Forelimb muscle (tissue), 1 donor: ENCODE measurements around the gene DIDO1. TPM values are rescaled to one million over a fixed set of nuclear protein-coding genes. Genes with fewer than 3 reads are reported as not detected.
A peak's percentile ranks its signal among the peaks of the same experiment; 100 is the strongest.

Experiments
- DNase-seq: peaks from one replicate; pipeline ENCODE4 v3.0.0-alpha.2; 2013; ENCODE audit warnings: low read depth
- polyA plus RNA-seq: library from polyadenylated mRNA; unstranded; fragments of 120-200 nt; gene quantifications from one replicate; pipeline ENCODE4 v1.2.1, GENCODE V29; 2013; ENCODE audit not compliant: insufficient read length

Gene DIDO1
- polyA plus RNA-seq, 1 donor = 33.3 TPM

DNA sequence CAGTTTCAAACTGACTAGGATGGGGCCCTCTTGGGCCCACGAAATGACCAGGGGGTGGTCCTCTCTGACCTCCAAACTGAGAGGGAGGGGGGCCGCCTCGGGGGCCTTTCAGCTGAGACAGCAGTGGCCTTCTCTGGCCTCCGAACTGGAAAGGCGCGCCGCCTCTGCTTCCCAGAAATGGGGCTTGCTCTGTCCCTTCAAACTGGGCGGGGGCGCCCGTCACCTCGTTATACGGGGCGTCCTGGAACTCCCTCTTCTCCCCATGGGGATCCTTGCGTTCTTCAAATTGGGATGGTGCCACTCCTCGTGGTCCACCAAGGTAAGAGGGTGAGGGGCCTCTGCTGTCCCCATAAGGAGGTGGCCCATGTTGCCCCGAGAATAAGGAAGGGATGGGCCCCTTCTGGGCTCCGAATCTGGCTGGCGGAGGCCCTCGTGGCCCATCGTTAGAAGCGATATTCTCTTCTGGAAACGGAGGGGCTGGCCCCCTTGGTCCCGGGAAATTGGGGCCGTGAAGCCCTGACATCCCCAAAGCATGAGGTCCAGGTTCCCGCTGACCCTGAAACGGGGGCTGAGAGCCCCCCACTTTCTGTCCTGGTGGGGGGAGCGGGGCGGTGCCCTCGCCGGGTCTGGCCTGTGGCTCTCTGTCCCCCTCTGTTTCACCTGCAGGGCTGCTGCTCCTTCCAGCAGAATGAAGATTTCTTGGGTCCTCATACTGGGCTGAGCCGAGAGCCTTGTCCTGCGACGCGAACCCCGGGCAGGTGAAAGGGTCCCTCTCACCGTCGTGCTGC lies 46.0 kb downstream of the DIDO1 start:
- no peak for DNase-seq

DNA sequence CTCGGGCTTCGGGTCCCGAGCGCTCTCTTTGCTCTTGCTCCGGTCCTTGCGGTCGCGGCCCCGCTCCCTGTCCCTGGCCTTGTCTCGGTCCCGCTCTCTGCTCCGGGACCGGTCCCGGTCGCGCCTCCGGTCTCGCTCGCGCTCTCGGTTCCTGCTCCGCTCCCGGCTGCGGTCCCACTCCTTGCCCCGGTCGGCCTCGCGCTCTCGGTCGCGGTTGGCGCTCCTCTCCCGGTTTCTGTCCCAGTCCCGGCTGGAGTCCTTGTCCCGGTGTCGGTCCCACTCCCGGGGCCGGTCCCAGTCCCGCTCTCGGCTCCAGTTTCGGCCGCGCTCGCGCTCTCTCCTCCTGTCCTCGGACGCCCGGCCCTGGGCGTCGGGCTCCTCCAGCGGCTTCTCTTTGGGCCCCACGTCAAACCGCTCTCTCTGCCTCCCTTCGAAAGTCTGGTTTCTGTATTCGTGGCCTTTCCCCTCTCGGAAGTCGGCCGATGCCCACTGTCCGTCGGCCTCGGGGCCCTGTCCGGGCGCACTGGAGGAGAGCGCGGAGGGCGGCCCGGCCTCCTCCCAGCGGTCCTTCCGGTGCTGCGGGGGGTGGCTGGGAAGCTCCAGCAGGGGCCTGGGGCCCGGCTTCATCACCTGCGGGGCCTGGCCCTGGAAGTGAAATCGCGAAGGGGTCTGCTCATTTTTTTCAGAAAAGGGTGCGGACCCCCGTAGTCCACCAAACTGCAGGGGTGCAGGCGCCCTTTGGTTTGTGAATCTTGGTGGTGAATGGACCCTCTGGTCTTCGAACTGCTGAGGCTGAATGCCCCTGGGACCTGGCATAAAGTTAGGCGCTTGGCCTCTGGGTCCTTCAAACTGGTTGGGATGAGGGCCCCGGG lies 46.8 kb downstream of the DIDO1 start:
- DNase-seq = no peak

DNA sequence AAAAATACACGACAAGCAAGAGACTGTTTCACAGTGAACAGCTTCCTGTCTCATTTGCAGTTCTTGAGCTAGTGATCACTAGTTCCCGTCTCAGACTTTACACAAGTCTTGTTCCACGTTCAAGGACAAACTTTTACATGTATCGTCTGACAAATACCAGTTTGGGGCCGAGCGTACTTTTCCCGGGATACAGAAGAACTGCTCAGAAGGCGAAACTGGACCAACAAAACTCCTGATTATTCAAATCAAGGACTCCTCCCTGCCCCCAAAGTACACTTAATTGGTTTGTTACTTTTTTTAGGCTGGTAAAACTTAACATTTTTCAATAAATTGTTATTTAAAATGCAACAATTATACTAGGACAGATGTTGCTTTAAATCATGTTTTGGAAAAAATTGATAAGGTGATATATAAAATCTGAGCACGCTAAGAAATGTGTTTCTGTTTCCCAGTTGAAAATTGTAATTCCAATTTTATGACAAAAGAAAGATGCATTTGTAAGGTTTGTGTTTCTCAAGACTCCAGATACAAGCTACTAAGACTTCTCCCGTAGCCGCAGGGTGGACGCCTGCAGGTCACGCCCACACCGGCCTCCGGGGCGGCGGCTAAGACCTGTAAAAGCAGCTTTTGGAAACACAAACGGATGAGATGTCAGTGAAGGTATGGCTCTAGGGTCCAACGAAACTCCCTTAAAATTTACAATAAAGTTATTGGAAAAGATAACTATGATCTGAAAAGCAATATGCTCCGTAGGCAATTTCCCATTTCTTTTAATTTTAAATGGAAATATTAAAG lies 47.9 kb downstream of the DIDO1 start:
- DNase-seq = no peak

DNA sequence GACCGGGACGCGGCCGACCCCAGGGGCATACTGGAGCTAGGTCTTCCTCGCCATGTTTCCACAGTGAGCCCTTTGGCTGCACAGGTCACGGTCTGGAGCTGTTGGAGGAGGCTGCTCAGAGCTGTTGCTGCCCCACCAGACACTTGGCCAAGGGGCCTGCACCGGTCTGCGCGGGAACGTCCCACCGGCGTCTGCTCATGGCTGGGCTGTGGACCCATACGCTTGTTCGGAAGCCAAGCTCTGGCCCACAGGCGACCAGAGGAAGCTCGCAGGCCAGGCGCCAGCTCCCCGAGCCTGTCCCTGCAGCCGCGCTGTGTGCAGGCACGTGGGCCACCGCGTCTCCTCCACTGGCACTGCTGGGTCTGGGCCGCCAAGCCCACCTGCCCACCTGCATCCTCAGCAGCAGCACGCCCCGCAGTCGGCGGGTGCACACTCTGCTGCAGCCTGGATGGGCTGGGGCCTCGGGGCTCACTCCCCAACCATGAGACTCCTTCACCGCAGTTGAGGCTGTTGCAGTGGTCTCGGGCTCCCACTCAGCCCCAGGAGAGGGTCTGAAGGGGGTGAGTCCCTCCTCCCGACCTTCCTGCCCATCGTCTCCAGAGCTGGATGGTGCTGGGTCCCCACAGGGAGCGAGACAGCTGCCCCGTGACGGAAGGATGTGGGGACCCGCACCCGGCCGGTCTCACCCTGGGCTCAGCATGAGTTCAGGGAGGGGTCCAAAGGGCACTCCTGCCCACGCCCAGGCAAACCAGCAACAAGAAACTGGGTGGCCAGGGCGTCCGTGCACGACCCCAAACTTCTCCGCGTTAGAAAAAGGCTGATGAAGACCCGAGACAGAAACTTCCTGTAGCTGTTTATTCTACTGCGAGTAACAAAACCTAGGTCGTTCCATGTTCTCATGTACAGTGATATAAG lies 49.1 kb downstream of the DIDO1 start:
- DNase-seq = peak; percentile 41

DNA sequence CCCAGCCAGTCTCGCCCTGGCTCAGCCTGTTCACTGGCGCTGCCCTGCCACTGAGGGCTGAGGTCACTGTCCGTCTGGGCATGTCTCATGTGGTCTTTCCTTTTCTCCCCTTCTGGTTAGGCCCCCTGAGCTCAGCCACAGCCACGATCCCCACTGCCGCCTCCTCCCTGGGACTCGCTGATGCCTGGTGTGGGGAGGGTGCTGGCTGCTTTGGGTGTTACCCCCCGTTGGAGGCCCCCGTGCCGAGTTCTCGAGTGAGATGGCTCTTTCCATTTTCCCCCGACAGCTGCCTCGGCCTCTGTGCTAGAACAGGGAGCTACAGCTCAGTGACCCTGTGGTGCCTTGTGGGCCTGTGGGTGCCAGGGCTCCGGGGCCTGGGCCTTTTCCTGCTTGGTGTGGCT lies 49.8 kb downstream of the DIDO1 start:
- no peak for DNase-seq

DNA sequence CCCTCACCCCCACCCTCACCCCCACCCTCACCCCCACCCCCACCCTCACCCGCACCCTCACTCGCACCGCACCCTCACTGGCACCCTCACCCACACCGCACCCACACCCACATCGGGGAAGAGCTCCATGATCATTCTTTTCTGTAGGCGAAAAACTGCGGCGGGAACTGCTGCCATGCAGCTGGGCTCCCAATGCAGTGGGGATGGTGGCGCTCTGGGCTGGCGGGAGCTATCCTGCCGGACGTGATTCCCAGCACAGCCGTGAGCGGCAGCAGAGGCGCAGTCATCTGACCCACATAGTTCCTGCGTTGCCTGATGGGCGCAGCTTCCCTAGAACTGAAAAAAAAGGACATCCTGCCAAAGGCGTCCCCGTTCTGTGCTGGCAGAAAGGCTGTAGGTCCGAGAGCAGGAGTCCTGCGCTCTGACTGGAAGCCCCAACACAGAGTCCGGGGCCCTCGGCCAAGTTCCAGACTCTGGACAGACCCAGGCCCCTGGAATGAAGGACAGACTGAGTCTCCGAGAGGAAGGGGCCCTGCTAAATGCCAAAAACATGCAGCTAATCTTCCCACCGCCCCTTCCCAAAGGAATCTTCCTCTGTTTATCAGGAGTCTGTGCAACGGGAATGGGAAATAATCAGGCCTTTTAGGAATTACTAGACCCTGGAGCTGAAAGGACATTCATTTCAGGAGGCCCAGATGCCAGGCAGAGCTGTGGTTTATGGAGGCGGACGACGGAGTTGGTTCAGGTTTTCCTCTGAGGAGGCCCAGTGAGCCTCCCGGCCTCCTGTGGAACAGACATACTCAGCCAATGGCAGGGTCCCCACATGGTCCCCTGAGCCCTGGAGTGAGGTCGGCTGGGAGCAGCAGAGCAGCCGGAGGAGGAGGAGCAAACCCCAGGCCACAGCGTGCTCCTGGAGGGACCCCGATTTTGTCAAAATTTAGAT lies 50.6 kb downstream of the DIDO1 start:
- peak; percentile 67 for DNase-seq

DNA sequence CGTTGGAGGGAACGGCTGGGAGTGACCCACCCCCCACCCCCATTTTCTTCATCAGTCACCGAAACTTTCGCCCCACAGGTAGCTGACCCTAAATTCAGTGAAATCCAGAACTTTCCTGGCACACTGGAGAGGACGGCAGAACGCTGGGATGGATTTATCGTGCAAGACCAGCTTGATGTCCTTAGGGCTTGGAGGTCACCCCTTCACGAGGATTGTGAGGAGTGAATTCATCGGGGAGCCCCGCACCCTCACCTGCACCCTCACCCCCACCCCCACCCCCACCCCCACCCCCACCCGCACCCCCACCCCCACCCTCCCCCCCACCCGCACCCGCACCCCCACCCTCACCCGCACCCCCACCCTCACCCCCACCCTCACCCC lies 51.4 kb downstream of the DIDO1 start:
- no peak for DNase-seq

DNA sequence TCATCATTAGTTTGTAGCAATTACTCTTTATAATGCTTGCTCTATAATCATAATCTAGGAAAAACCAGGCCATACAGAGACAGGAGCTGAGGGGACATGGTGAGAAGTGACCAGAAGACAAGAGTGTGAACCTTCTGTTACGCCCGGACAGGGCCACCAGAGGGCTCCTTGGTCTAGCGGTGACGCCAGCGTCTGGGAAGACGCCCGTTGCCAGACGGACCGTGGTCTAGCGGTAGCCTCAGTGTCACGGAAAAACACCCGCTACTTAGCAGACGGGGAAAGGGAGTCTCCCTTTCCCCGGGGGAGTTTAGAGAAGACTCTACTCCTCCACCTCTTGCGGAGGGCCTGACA lies 52.6 kb downstream of the DIDO1 start:
- peak; percentile 25 for DNase-seq

DNA sequence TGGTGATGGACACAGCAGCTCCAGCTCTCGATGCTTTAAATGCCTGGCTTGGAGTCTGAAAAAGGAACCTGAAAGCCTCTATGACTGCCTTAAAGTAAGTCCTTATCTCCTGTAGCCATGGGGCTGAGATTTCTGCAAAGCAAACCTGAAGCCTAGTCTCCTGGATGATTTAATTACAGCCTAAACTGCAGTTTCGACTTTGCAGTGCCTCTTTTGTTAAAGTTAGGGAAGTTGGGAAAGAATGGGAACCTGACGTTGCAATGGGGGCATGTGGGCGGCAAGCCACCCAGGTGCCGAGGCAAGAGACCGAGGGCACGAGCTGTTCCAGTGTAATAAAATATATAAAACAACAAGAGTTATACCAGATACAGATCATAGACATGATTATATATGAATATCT lies 53.0 kb downstream of the DIDO1 start:
- DNase-seq = no peak

DNA sequence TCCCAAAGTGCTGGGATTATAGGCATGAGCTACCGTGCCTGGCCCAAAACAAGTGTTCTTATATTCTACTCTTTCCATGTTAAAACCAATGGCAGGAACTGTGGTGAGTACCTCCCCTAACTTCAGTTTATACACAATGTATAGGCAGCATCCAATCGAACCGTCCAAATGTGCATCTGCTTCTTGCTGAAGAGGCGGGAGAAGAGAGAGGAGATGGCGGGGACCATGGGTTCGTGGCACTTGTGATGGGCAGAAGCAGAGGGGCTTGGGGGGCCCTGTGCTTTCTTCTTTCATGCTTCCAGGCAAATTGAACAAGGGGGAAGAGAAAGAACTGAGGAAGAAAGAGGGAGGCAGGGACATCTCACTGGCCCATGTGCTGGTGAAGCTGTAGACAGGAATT lies 53.4 kb downstream of the DIDO1 start:
- no peak for DNase-seq

DNA sequence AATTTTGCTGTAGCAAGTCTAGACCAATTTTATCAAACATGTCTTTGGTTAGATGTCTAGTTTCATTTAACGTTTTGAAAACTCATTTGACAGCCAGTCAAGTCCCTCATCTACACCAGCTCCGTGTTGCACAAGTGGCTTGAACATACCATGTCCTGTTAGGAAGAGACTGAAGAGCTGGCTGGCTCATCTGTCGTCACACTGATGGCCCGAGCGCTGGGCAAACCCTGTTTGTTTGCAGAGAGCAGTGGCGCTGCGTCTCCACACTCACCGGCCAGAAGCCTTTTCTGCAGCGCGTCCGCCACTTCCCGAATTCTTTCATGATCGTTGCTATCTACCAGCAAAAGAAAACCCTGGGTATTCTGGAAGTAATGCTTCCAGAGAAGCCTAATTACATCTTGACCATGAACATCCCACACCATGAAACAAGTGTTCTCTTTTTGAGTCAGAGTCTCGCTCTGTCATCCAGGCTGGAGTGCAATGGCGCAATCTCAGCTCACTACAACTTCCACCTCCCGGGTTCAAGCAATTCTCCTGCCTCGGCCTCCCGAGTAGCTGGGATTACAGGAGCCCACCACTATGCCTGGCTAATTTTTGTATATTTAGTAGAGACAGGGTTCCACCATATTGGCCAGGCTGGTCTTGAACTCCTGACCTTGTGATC lies 54.0 kb downstream of the DIDO1 start:
- DNase-seq = no peak

DNA sequence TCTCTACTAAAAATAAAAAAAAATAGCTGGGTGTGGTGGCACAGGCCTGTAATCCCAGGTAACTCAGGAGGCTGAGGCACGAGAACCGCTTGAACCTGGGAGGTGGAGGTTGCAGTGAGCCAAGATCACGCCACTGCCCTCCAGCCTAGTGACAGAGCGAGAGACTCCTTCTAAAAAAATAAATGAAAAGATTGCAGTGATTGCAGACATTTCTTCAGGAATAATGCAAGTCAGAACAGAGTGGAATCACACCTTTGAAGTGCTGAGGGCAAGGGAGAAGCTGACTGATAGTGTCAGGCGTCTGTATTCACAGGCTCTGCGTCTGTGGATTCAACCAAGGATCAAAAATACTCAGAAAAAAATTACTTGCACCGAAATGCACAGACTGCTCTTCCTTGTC lies 62.1 kb downstream of the DIDO1 start:
- DNase-seq = no peak

DNA sequence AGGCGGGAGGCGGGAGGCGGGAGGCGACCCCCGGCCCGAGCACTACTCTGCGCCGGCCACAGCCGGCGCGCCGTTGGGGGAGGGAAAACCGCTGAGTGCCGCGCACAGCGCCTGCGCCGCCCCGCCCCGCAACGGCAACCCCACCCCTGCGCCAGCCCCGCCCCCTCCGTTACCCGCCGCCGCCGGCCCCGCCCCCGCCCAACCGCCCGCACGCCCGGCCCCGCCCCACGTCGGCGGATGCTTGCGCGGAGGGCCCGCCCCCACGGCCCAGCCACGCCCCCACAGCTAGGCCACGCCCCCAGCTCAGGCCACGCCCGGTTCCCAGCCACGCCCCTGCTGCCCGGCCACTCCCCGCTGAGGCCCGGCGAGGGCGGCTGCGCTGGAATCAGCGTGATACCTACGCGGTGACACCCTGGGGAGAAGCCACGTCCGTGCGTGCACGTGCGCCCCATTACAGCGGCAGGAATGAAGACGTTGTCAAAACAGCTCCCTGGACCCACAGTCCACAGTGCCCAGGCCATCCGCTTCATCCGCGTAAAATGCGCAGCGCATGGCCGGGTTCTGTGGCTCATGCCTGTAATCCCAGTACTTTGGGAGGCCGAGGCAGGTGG lies 64.5 kb downstream of the DIDO1 start, which contains the start of gene TCFL5:
Gene TCFL5 (minus strand): TSS at position 97 of the 611 bp plus-strand sequence. CDS start 152 bp downstream, outside the sequence.
- no peak for DNase-seq

DNA sequence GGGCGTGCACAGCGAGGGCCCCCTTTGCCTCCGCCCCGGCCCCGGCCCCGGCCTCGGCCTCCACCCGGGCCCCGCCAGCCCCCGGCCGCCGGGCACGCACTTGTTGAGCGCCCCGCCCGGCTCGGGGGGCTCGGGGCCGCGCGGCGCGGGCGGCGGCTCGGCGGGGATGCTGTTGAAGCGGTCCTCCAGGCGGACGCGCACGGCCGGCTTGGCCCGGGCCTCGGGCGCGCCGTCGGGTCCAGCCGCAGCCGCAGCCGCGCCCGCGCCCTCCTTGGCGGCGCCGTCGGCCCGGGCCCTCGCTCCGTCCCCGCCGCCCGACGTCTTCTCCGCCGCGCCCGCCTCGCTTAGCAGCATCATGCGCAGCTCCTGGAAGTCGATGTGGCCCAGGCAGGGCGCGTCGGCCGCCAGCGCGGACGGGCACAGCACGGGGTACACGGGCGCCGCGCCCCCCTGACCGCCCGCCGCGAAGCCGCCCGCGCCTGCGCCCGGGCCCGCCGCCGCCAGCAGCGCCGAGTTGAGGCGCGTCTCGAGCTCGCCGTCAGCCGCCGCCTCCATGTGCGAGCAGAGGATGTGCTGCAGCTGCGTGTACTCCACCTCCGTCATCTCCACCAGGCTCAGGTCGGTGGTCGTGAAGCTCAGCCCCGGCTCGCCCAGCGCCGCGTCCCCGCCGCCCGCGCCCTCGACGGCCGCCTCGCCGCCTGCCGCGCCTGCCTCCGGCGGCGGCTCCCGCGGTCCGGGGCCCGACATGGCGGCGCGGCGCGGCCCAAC lies 65.2 kb downstream of the DIDO1 start:
- no peak for DNase-seq

DNA sequence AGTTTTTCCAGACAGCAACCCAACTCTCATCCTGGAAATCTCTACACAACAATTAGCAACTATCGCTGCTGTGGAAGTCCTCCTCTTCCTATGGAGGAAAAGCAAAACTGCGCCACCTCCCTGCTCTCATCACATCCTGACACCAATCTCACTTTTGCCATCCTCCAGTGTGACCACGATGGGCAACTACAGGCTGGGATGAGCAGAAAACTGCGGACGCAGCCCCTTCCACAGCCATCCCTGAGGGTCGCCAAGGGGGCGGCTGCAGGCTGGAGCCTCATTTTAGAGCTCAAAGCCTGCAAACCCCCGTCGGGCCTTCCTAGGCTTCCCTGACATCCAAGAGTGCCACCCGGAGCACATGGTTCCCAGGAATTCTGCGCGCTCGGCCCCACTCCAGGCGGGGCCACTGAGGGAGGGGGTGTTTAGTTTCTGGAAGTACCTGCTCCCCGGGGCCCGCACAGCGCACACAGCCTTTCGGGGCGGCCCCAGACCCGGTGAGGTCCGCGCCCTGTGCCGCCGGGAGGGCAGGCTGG lies 65.8 kb downstream of the DIDO1 start:
- DNase-seq = no peak

DNA sequence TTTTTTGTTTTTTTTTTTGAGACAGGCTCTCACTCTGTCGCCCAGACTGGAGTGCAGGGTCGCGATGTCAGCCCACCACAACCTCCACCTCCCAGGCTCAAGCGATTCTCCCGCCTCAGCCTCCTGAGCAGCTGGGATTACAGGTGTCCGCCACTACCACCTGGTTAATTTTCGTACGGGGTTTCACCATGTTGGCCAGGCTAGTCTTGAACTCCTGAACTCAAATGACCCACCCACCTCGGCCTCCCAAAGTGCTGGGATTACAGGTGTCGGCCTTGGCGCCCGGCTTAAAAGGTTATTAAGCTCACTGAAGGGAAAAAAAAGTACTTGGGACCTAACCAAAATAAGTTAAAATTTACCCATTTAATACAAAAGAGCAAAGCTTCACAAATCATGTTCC lies 66.6 kb downstream of the DIDO1 start:
- no peak for DNase-seq

DNA sequence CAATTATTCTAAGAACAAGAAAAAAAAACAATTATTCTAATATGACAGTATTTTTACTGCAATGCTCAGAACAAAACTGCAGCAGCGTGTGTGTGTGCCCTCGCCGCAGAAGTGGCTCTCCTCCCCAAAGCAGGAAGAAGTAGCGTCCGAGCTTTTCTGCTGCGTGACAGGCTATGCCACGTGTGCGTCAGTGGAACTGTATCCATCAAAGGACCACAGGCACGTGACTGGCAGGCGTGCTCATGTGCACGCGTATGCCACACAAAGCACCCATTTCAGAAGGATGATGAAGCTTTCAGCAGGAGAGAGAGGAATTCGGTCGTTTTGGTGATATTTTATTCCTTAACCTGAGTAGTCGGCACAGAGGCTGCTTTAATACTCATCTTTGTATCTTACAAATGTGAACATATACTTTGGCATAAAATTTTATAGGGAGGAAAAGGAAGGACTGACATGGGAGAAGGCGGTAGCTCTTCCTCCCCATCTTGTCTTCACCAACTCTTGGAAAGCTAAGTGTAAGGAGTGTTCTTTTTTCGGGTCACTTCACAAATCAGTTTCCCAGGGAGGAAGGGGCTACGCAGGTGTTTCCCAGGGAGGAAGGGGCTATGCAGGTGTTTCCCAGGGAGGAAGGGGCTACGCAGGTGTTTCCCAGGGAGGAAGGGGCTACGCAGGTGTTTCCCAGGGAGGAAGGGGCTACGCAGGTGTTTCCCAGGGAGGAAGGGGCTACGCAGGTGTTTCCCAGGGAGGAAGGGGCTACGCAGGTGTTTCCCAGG lies 68.1 kb downstream of the DIDO1 start:
- no peak for DNase-seq
